C4-2B (cell line): ENCODE results near the gene SH2D5.

Source experiments
- H3K27ac ChIP-seq: fragments of 450-650 bp; 2 replicates; pipeline ENCODE4 v1.5.1; 2017
- ZFX ChIP-seq: fragments of 450-650 bp; IDR thresholded peaks from 2 replicates; pipeline ENCODE4 v1.6.1; 2017
- TF ChIP-seq, protein P1 (sequence below): fragments of 450-650 bp; conservative IDR thresholded peaks from 2 replicates; pipeline ENCODE4 v1.5.1; 2017; ENCODE audit warnings: mild to moderate bottlenecking

SH2D5 gene

DNA sequence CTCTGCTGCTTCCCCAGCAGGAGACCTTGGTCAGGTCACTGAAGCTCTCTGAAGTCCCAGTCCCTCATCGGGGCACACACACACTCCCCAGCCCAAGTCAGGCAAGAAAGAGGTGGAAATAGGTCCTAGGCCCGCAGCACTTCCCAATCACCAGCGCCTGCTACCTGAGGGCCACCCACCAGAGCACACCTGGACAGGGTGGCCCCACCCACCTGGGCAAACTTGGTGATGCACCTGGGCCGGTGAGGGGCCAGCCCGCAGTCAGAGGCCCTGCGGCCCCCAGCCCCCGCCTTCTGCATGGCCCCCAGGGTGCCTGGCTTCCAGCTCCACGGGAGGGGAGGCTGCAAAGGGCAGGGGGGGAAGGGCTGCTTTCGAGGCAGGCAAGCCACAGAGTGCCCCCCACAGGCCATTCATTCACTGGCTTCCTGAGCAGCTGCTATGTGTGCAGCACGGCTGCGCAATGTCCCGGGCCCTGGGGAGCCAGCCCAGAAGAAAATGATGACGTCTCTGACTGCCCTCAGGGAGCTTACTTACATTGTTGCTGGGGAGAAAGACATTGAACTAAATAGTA lies 4.7 kb downstream of the SH2D5 start:
- TF ChIP-seq, protein P1, sequence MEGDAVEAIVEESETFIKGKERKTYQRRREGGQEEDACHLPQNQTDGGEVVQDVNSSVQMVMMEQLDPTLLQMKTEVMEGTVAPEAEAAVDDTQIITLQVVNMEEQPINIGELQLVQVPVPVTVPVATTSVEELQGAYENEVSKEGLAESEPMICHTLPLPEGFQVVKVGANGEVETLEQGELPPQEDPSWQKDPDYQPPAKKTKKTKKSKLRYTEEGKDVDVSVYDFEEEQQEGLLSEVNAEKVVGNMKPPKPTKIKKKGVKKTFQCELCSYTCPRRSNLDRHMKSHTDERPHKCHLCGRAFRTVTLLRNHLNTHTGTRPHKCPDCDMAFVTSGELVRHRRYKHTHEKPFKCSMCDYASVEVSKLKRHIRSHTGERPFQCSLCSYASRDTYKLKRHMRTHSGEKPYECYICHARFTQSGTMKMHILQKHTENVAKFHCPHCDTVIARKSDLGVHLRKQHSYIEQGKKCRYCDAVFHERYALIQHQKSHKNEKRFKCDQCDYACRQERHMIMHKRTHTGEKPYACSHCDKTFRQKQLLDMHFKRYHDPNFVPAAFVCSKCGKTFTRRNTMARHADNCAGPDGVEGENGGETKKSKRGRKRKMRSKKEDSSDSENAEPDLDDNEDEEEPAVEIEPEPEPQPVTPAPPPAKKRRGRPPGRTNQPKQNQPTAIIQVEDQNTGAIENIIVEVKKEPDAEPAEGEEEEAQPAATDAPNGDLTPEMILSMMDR, result no peak
- TF ChIP-seq ZFX, result no peak

DNA sequence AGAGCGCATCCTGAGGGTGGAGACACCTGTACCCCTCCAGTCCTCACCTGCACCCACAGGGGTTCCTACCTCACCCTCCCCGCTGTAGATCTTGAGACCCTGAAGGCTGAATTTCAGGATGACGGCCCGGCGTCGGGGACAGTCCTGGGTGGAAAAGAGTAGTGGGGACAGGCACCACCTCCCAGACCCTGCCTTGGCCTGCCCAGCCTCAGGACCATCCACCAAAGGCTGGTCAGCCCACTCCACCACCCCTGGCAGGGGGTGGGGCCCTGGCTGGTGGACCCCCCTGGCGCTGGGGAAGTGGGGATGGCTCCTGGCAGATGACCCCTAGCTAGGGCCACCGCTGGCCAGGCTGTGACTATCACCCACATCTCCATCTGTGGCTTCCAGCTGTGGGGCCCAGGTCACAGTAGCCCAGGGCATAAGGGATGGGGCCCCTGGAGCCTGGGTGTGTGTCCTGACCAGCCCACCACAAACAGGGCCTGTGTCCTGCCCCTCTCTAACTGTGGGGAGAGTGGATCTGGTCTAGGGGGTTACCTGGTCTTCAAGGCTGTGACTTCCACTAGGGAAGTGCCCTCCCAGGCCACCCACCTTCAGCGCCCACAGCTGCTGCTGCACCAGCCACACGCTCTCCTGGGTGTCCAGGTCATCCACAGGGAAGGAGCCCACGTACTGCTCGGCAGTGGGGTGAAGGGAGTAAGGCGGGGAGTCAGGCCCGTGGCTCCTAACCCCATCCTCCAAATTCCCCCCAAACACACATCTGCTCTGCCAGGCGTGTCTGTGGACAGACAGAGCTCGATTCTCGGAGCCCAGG lies 5.4 kb downstream of the SH2D5 start:
- no peak overlapping the region for H3K27ac ChIP-seq
- TF ChIP-seq ZFX, result no peak
- TF ChIP-seq, protein P1, result no peak

More for the DNA sequence above, 4.7 kb downstream of the SH2D5 start:
- H3K27ac ChIP-seq, result no peak overlapping the region

DNA sequence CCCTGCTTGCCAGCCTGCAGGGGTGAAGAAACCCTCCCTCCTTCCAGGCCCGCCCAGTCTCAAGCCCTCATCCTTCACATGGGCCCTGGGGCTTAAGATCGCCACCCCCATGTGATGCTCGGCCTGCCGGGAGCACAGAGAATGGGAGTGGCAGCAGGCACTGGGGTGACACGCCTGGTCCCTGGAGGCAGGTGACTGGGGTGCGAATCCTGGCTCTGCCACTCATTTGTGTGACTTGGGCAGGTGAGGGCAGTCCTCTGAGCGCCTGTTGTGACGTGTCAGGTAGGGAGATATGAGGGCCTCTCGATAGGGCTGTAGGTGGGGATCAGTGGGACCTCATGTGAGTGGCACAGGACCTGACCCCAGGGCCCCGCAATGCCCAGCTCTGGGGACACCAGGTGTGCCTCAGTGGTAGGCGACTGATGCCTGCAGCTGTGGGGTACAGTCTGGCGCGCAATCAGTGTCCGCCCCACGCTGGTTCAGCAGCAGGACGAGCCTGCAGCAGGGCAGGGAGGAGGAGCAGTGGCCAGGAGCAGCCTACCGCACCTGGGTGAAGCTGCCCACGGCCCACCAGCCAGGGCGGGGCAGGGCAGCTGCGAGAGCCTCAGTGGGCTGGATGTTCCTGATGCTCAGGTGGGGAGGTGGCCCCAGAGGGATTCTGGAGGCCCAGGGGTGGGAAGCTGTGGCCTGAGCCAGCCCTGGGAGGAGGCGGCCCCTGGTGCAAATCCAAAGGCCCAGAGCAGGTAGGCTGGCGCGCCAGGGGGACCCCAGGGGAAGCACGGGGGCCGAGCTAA lies 6.2 kb downstream of the SH2D5 start:
- TF ChIP-seq, protein P1, result no peak
- TF ChIP-seq ZFX, result no peak
- H3K27ac ChIP-seq, result no peak overlapping the region

DNA sequence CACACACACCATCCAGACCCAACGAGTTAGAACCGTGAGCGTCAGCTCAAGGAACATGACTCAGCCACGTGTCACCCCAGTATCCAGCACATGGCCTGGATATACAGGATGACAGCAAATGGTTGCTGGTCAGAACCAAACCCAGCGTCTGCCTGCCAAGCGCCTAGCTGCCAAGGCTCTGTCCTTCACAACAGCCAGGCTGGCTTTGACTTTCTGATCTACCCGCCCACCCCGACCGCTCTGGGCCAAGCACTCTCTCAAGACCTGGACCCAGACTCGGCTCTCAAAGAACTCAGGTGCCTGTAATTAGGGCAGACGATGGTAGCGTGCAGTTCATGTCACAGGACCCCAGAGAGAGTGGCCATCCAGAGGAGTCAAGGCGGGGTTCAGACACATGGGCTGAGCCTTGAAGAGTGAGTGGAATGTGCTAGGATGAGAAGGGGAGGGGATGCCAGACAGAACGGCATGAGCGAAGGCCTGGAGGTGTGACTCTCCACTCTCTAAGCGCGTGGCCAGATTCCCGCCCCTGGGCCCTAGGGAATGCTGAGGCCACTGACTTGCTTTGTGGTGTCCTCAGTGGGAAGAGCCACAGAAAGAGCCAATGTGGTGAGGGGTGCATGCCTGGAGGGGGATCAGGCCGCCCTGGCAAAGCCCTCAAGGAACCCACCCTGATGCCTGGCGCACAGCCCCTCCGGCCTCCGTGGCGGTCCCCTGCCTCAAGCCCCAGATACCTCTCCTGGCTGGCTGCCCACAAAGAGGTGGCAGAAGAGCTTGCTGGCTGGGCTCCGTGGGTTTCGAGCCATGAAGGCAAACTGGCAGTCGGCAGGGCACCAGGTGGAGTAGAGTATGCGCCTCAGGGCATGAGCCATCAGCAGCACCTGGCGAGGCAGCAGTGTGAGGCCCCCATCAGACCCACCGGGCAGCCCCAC lies 7.0 kb downstream of the SH2D5 start:
- TF ChIP-seq, protein P1, result no peak
- no peak for TF ChIP-seq ZFX
- H3K27ac ChIP-seq, result no peak overlapping the region

DNA sequence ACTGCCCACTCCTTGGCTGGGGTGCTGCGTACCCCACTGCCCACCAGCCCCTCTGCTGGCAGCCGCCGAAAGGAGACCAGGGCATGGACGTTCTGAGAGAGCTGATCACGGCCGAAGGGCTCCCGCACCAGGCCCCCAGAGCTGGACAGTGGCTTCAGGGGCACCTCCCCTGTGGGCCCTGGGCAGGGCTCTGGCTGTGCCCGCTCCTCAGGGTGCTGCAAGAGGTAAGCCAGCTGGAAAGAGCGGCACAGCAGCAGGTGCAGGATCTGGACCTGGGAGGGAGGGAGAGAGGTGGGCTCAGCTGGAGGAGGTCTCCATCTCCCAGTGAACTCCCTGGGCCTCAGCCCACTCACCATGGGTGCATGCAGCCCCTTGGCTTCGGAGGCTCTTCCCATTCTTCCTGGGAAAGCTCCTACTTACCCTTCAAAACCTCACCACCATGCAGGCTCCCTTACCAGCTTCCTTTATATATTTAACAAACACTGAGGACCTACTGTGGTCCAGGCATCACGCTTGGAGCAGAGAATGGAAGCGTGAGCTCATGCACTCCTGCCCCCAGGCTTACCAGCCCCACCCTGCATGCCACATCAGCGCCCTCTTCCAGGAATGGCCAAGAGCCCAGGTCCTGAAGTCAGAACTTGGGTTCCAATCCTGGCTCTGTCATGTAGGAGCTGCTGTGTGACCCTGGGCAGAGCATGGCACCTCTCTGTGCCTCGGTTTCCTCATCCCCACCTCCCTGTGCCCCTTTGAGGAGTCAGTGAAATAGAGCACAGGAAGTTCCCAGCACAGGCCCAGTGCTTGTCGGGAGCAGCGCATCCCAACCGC lies 7.9 kb downstream of the SH2D5 start:
- H3K27ac ChIP-seq, result no peak overlapping the region
- TF ChIP-seq, protein P1, result no peak
- no peak for TF ChIP-seq ZFX
